ENCODE results near the gene MYO5B.

MYO5B gene

GRCh38 chr18:50056185-50056584 lies 138.8 kb downstream of the MYO5B start:
- in situ Hi-C loops (cut with HindIII; ENCODE audit: low pct_ligation_motif_present, low pct_unique_long_range_greater_than_20kb, low sequenced_read_pairs) = no loop called here
- DNase-seq = no peak

DNA sequence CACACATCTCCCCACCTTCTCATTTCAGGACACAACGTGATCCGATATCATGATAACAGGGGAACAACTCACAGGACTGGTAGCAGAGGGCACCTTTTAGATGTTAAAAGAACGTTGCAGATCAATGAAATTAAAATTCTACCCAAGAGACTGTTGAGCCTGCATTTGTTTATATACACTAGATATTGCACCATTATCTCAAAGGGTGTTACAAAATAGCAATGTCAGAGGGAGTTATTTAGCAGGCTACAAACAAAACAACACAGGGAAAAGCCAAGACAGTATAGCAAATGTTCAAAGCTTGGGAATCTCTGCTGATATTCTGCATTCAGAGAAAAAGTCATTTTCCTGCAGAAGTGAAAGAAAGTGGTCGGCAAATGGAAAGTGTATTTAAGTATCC lies 139.5 kb downstream of the MYO5B start:
- in situ Hi-C loops (cut with HindIII; ENCODE audit: low pct_ligation_motif_present, low pct_unique_long_range_greater_than_20kb, low sequenced_read_pairs) = no loop called here
- no peak for DNase-seq

GRCh38 chr18:50053111-50053510 lies 141.8 kb downstream of the MYO5B start:
- no peak for DNase-seq

GRCh38 chr18:50051288-50051687 lies 143.7 kb downstream of the MYO5B start:
- DNase-seq = peak; percentile 20
- in situ Hi-C loops (cut with HindIII; ENCODE audit: low pct_ligation_motif_present, low pct_unique_long_range_greater_than_20kb, low sequenced_read_pairs) = no loop called here

More at GRCh38 chr18:50053111-50053510, 141.8 kb downstream of the MYO5B start:
- in situ Hi-C loops (cut with HindIII; ENCODE audit: low pct_ligation_motif_present, low pct_unique_long_range_greater_than_20kb, low sequenced_read_pairs) = no loop called here

DNA sequence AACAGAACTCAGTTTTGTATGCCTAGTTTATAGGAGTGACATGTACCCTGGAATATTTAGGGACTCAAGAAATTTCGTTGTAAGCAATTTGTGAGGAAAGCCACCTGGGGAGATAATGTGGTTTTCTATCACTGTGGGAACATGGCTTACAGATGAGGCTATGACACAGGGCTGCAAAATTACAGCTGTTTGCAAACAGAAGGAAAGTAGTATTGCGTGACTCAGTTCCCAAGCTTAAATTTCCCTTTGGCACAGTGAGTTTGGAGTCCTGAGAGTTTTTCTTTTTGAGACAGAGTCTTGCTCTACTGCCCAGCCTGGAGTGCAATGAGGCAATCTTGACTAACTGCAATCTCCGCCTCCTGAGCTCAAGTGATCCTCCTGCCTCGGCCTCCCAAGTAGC lies 149.8 kb downstream of the MYO5B start:
- no peak for DNase-seq
- in situ Hi-C loops (cut with HindIII; ENCODE audit: low pct_ligation_motif_present, low pct_unique_long_range_greater_than_20kb, low sequenced_read_pairs) = no loop called here

- in situ Hi-C loops (cut with HindIII; ENCODE audit: low pct_ligation_motif_present, low pct_unique_long_range_greater_than_20kb, low sequenced_read_pairs) = no loop called here
- no peak for DNase-seq
Measured at GRCh38 chr18:50044402-50044801, 150.5 kb downstream of the MYO5B start.

GRCh38 chr18:50042611-50043010 lies 152.3 kb downstream of the MYO5B start:
- no peak for DNase-seq
- in situ Hi-C loops (cut with HindIII; ENCODE audit: low pct_ligation_motif_present, low pct_unique_long_range_greater_than_20kb, low sequenced_read_pairs) = no loop called here

- no peak for DNase-seq
- in situ Hi-C loops (cut with HindIII; ENCODE audit: low pct_ligation_motif_present, low pct_unique_long_range_greater_than_20kb, low sequenced_read_pairs) = no loop called here
Measured at GRCh38 chr18:50039746-50040145, 155.2 kb downstream of the MYO5B start.

DNA sequence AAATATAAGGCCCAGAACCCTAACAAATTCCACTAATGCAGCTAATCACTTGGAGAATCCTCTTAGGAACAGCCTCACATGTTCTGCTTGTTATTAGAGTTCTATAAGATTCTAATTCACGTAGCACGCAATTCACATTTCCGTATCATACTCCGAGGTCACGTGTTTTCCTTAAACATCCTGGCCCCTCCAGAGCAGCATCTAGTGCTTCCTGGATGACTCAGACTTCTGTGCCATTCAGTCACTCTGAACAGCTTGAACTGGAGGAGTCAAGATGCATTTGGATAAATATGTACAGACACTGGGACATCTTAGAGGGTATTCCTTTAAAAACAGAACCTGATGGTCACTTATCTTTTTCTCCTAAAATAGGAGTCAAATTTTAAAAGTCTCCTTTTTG lies 156.5 kb downstream of the MYO5B start:
- DNase-seq = no peak
- in situ Hi-C loops (cut with HindIII; ENCODE audit: low pct_ligation_motif_present, low pct_unique_long_range_greater_than_20kb, low sequenced_read_pairs) = no loop called here

GRCh38 chr18:50034029-50034428 lies 160.9 kb downstream of the MYO5B start:
- no peak for DNase-seq
- in situ Hi-C loops (cut with HindIII; ENCODE audit: low pct_ligation_motif_present, low pct_unique_long_range_greater_than_20kb, low sequenced_read_pairs) = no loop called here

GRCh38 chr18:50033004-50033403 lies 161.9 kb downstream of the MYO5B start:
- no peak for DNase-seq
- in situ Hi-C loops (cut with HindIII; ENCODE audit: low pct_ligation_motif_present, low pct_unique_long_range_greater_than_20kb, low sequenced_read_pairs) = no loop called here

GRCh38 chr18:50030146-50030545 lies 164.8 kb downstream of the MYO5B start:
- in situ Hi-C loops (cut with HindIII; ENCODE audit: low pct_ligation_motif_present, low pct_unique_long_range_greater_than_20kb, low sequenced_read_pairs) = no loop called here
- no peak for DNase-seq

- in situ Hi-C loops (cut with HindIII; ENCODE audit: low pct_ligation_motif_present, low pct_unique_long_range_greater_than_20kb, low sequenced_read_pairs) = no loop called here
- DNase-seq = no peak
Measured at GRCh38 chr18:50027996-50028395, 167.0 kb downstream of the MYO5B start.

DNA sequence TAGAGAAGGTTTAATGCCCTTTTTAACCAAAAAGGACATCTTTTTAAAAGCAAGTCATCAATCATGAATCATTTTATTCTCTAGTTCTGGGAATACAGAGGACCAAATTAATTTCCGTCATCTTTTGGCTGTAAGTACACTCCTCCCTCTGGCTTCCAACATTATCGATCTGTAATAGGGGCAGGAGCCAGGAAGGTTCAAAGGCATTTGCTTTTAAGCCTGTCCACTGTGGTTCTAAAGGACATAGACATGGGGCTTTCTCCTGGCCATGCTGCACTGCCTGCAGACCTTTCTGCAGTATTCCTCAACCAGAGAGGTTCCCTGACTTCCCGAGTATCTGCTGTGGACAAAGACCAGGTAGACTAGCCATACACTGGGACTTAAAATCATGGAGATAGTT lies 170.5 kb downstream of the MYO5B start:
- DNase-seq = no peak
- in situ Hi-C loops (cut with HindIII; ENCODE audit: low pct_ligation_motif_present, low pct_unique_long_range_greater_than_20kb, low sequenced_read_pairs) = no loop called here

DNA sequence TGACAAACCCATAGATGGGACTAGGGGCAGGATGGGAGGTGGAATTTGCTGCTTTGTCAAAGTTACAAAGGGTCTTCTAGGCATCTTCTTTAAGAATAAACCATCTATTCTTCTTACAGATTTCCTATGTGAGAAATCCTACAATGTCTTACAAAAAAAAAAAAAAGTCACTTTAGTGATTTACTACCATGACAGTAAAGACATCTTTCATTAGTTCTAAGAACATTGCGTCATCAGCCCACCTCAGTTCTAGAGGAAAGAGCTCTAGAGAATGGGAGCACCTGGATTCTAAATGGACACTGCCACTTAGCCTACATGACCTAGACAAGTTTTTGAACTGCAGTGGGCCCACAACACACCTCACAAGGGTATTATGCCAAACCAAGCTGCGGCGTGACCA lies 172.0 kb downstream of the MYO5B start:
- in situ Hi-C loops (cut with HindIII; ENCODE audit: low pct_ligation_motif_present, low pct_unique_long_range_greater_than_20kb, low sequenced_read_pairs) = no loop called here
- no peak for DNase-seq

- in situ Hi-C loops (cut with HindIII; ENCODE audit: low pct_ligation_motif_present, low pct_unique_long_range_greater_than_20kb, low sequenced_read_pairs) = no loop called here
- no peak for DNase-seq
Measured at GRCh38 chr18:50014606-50015005, 180.3 kb downstream of the MYO5B start.

GRCh38 chr18:50013363-50014138 lies 181.4 kb downstream of the MYO5B start:
- in situ Hi-C loops (cut with HindIII; ENCODE audit: low pct_ligation_motif_present, low pct_unique_long_range_greater_than_20kb, low sequenced_read_pairs) = no loop called here
- no peak for DNase-seq

- in situ Hi-C loops (cut with HindIII; ENCODE audit: low pct_ligation_motif_present, low pct_unique_long_range_greater_than_20kb, low sequenced_read_pairs) = no loop called here
- DNase-seq = no peak
Measured at GRCh38 chr18:50011813-50012435, 183.0 kb downstream of the MYO5B start.

- peak; percentile 43 for DNase-seq
- in situ Hi-C loops (cut with HindIII; ENCODE audit: low pct_ligation_motif_present, low pct_unique_long_range_greater_than_20kb, low sequenced_read_pairs) = no loop called here
Measured at GRCh38 chr18:50009773-50010335, 185.1 kb downstream of the MYO5B start.

- in situ Hi-C loops (cut with HindIII; ENCODE audit: low pct_ligation_motif_present, low pct_unique_long_range_greater_than_20kb, low sequenced_read_pairs) = no loop called here
- no peak for DNase-seq
Measured at GRCh38 chr18:50008306-50008705, 186.6 kb downstream of the MYO5B start.
